NT2/D1 (cell line): ENCODE data around the gene ARPC2.

Source experiments
- SUZ12 ChIP-seq: IDR thresholded peaks from 2 replicates; pipeline ENCODE4 v1.6.1; 2011; ENCODE audit not compliant: insufficient read length, insufficient read depth; ENCODE audit errors: extremely low read depth
- YY1 ChIP-seq: IDR thresholded peaks from 2 replicates; pipeline ENCODE4 v1.6.1; 2011; ENCODE audit not compliant: insufficient read length, insufficient read depth

- TF ChIP-seq SUZ12 = no peak
- no peak for TF ChIP-seq YY1
Observed at GRCh38 chr2:218281449-218281848, 64.5 kb downstream of the ARPC2 start.
